COLO668 (cell line): ENCODE results near the gene GJD2.

Experiments used
- DNase-seq: peaks from one replicate; lab custom pipeline; 2025; ENCODE audit not compliant: unreplicated experiment; lab: John Stamatoyannopoulos, UW

The GJD2 gene

GRCh38 chr15:34754674-34755418 is at the start of gene GJD2:
TSS of gene GJD2 (minus strand) at chr15:34754998. CDS start at chr15:34754488, 510 bp downstream.
- DNase-seq = peak; percentile 48

GRCh38 chr15:34804113-34804512 is 49.3 kb upstream of the GJD2 start:
- no peak for DNase-seq

GRCh38 chr15:34802803-34803750 is 48.3 kb upstream of the GJD2 start:
- no peak for DNase-seq

GRCh38 chr15:34802371-34802770 is 47.6 kb upstream of the GJD2 start:
- no peak for DNase-seq

- DNase-seq = no peak
Measured at GRCh38 chr15:34799149-34800101, 44.6 kb upstream of the GJD2 start.

GRCh38 chr15:34796847-34797435 is 42.1 kb upstream of the GJD2 start:
- no peak for DNase-seq

GRCh38 chr15:34795267-34796081 is 40.7 kb upstream of the GJD2 start, which contains the start of gene ACTC1:
TSS of gene ACTC1 (minus strand) at chr15:34795549. CDS start at chr15:34794808, 741 bp downstream.
- DNase-seq = peak; percentile 61

- no peak for DNase-seq
Measured at GRCh38 chr15:34794590-34795206, 39.9 kb upstream of the GJD2 start.

- DNase-seq = no peak
Measured at GRCh38 chr15:34793901-34794300, 39.1 kb upstream of the GJD2 start.

- no peak for DNase-seq
Measured at GRCh38 chr15:34793071-34793470, 38.3 kb upstream of the GJD2 start.

- no peak for DNase-seq
Measured at GRCh38 chr15:34791701-34792100, 36.9 kb upstream of the GJD2 start.

GRCh38 chr15:34790121-34790520 is 35.3 kb upstream of the GJD2 start:
- no peak for DNase-seq

- no peak for DNase-seq
Measured at GRCh38 chr15:34789326-34789725, 34.5 kb upstream of the GJD2 start.

GRCh38 chr15:34786206-34786605 is 31.4 kb upstream of the GJD2 start:
- no peak for DNase-seq

GRCh38 chr15:34783991-34784390 is 29.2 kb upstream of the GJD2 start:
- DNase-seq = no peak

GRCh38 chr15:34783431-34783830 is 28.6 kb upstream of the GJD2 start:
- no peak for DNase-seq

- no peak for DNase-seq
Measured at GRCh38 chr15:34782901-34783300, 28.1 kb upstream of the GJD2 start.

GRCh38 chr15:34780725-34781124 is 25.9 kb upstream of the GJD2 start:
- no peak for DNase-seq

GRCh38 chr15:34776606-34777105 is 21.9 kb upstream of the GJD2 start:
- no peak for DNase-seq
